NK-92 treated with Interleukin-12 subunit alpha and Interleukin-12 subunit beta, amount 100 ng/mL, for 24 hours (cell line): ENCODE results near the gene HDAC5.

Source experiments
- DNase-seq: peaks from one replicate; lab custom pipeline; 2025; lab: John Stamatoyannopoulos, UW

Gene HDAC5

GRCh38 chr17:44029736-44030135, 93.7 kb downstream of the HDAC5 start:
- no peak for DNase-seq
